Spleen (tissue), 11 donors: ENCODE data around the gene SORBS1. TPM values are rescaled to one million over a fixed set of nuclear protein-coding genes. Genes with fewer than 3 reads are reported as not detected.

Experiments
- DNase-seq: peaks from one replicate; pipeline ENCODE4 v3.0.0-alpha.2; 2020
- H3K27ac ChIP-seq, 8 donors: fragments of 200-600 bp; sonication (generic) in 7 of 8; 1 replicate in 4 of 8; 2 replicates in 4 of 8; pipeline versions ENCODE4 v1.5.0 to v1.8.0; 2016 to 2021; ENCODE audit warnings: inconsistent platforms in 4 of 8, mild to moderate bottlenecking in 4 of 8, moderate library complexity in 1 of 8
- H3K27me3 ChIP-seq, 7 donors: fragments of 200-600 bp; sonication (generic) in 6 of 7; replicated peaks in 1 of 7; 1 replicate in 4 of 7; 2 replicates in 3 of 7; pipeline versions ENCODE4 v1.5.0 to v1.8.0; 2016 to 2021; ENCODE audit warnings: inconsistent platforms in 3 of 7, mild to moderate bottlenecking in 1 of 7
- H3K36me3 ChIP-seq, 6 donors: fragments of 200-600 bp; sonication (generic) in 5 of 6; 1 replicate in 4 of 6; 2 replicates in 2 of 6; pipeline versions ENCODE4 v1.5.0 to v1.8.0; 2016 to 2021; ENCODE audit warnings: inconsistent platforms in 2 of 6
- H3K4me1 ChIP-seq, 6 donors: fragments of 200-600 bp; sonication (generic) in 5 of 6; 1 replicate in 3 of 6; 2 replicates in 3 of 6; pipeline versions ENCODE4 v1.5.0 to v1.8.0; 2016 to 2021; ENCODE audit warnings: inconsistent platforms in 3 of 6
- H3K4me3 ChIP-seq, 8 donors: fragments of 200-600 bp; sonication (generic) in 7 of 8; 1 replicate in 4 of 8; 2 replicates in 4 of 8; pipeline versions ENCODE4 v1.5.0 to v1.8.0; 2016 to 2021; ENCODE audit warnings: inconsistent platforms in 4 of 8, mild to moderate bottlenecking in 4 of 8, moderate library complexity in 2 of 8
- H3K9me3 ChIP-seq, 8 donors: fragments of 200-600 bp; sonication (generic) in 7 of 8; 1 replicate in 4 of 8; 2 replicates in 4 of 8; pipeline versions ENCODE4 v1.5.0 to v1.8.0; 2016 to 2021; ENCODE audit warnings: inconsistent platforms in 4 of 8
- POLR2A ChIP-seq, 3 donors: fragments of 450-650 bp; IDR thresholded peaks; one replicate each; pipeline ENCODE4 v1.5.1; 2017; ENCODE audit warnings: antibody characterized with exemption in 3 of 3, mild to moderate bottlenecking in 1 of 3
- POLR2AphosphoS5 ChIP-seq, 3 donors: sonication (generic); formaldehyde crosslinking; IDR thresholded peaks; one replicate each; pipeline ENCODE4 v1.5.1; 2017; ENCODE audit warnings: antibody characterized with exemption in 3 of 3
- WGBS, 5 donors: extraction: QIAGEN DNeasy Blood & Tissue Kit in 3 of 5; methylation state at CpG; one replicate each; pipeline versions ENCODE4 v1.1.5 to v1.1.7; 2013 to 2018; 5-methylcytosine and 5-hydroxymethylcytosine counted together
- intact Hi-C: fragments of 100-400 bp; cut with DNase I; formaldehyde crosslinking; loops from one replicate; pipeline ENCODE4 v1.15.0; 2023; ENCODE audit warnings: low total_unique reads
- polyA plus RNA-seq, 3 donors: library from polyadenylated mRNA; stranded (reverse); fragments of 200-250 nt; gene quantifications; one replicate each; pipeline ENCODE4 v1.2.1, GENCODE V29; 2013
- total RNA-seq, 7 donors: library from RNA; depleted of rRNA in 3 of 7; stranded (reverse); fragments of >200 nt in 3 of 7; fragmentation: NEBNext Ultra II Directional in 4 of 7; extraction: Animal tissue kit (Norgen Biotek cat#: 25700) in 4 of 7; gene quantifications; one replicate each; pipeline versions ENCODE4 v1.1.0 to v1.2.1, GENCODE V29; 2016 to 2021
- TF ChIP-seq, protein P1 (sequence below), 11 experiments: fragments of 200-600 bp in 7 of 11; fragments of 450-650 bp in 4 of 11; sonication (generic) in 4 of 11; IDR thresholded peaks in 8 of 11; conservative IDR thresholded peaks in 3 of 11; 1 replicate in 7 of 11; 2 replicates in 4 of 11; pipeline versions ENCODE4 v1.4.0 to v1.8.0; 2016 to 2021; ENCODE audit warnings: antibody characterized with exemption in 11 of 11, inconsistent platforms in 4 of 11, mild to moderate bottlenecking in 1 of 11
- donor health status: healthy with polysubstance abuse.
- donor health status: DM: no; HTN: no; CAD: no; lungs with moderate emphysema.
- donor health status: DM: no; HTN: no; CAD: no.
- donor health status: Bipolar disorder and iron deficiency.
- donor health status: healthy.
- donor health status: DM: no; HTN: no; CAD: no.
- donor health status: DM: yes; HTN: yes; CAD: no.

The SORBS1 gene
- total and polyA plus RNA-seq, 10 donors: 2.8 to 30.8 (median 18.1) TPM

DNA sequence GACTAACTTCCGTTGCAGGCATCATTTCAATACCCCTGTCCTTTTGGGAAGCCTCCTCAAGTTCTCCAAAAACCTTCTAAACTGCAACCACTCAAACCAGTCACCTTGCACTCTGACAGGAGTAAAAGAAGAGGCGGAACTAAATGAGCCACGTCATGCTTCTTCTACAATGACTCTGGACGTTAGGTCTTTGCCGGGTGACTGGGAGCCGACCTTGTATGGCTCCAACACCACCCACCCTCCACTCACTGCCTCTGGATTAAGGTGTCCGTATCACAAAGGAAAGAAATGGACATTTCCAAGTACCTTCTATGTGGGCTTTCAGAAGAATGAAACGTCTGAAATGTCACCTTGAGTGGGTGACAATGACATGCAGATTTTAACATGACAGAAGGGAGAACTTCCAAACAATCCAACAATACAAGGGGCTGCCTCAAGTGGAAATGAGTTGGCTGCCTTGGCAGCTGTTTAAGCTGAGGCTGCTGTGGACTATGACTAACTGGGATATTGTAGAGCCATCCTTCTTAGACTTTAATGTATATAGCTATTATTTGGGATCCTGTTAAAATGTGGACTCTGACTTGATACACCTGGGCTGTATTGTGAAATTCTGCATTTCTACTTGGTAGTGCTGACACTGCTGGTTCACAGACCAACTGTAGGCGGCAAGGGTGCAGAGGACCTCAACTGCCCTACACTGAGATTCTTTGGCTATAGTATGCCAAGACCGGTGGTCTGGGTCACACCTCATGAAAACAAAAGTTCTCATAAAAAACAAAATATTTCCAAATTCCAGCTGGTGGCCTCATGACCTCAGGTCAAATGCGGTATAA is 236.5 kb downstream of the SORBS1 start:
- Histone ChIP-seq H3K36me3 (no peaks in the 10 kb centered on the region), H3K4me1 (peaks cover 0 to 12% (median 0%) of the 10 kb centered on the region in 6 donors), H3K9me3 (no peaks in the 10 kb centered on the region), H3K27ac (no peak overlapping the region), H3K4me3 (no peak overlapping the region), H3K27me3 (no peaks in the 10 kb centered on the region)
- intact Hi-C loops: no loop called here
- no peak for DNase-seq
- WGBS, 5 donors: 87 to 93% (median 90%) methylated on average over 11 of the region's 11 CpGs
- TF ChIP-seq POLR2AphosphoS5 (IDR thresholded peaks at IDR 0.05): no peak
- TF ChIP-seq POLR2A (IDR thresholded peaks at IDR 0.05): no peak
- TF ChIP-seq, protein P1, sequence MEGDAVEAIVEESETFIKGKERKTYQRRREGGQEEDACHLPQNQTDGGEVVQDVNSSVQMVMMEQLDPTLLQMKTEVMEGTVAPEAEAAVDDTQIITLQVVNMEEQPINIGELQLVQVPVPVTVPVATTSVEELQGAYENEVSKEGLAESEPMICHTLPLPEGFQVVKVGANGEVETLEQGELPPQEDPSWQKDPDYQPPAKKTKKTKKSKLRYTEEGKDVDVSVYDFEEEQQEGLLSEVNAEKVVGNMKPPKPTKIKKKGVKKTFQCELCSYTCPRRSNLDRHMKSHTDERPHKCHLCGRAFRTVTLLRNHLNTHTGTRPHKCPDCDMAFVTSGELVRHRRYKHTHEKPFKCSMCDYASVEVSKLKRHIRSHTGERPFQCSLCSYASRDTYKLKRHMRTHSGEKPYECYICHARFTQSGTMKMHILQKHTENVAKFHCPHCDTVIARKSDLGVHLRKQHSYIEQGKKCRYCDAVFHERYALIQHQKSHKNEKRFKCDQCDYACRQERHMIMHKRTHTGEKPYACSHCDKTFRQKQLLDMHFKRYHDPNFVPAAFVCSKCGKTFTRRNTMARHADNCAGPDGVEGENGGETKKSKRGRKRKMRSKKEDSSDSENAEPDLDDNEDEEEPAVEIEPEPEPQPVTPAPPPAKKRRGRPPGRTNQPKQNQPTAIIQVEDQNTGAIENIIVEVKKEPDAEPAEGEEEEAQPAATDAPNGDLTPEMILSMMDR (IDR thresholded peaks at IDR 0.05 in 8 of 11, conservative IDR thresholded peaks at IDR 0.05 in 3 of 11): no peak

DNA sequence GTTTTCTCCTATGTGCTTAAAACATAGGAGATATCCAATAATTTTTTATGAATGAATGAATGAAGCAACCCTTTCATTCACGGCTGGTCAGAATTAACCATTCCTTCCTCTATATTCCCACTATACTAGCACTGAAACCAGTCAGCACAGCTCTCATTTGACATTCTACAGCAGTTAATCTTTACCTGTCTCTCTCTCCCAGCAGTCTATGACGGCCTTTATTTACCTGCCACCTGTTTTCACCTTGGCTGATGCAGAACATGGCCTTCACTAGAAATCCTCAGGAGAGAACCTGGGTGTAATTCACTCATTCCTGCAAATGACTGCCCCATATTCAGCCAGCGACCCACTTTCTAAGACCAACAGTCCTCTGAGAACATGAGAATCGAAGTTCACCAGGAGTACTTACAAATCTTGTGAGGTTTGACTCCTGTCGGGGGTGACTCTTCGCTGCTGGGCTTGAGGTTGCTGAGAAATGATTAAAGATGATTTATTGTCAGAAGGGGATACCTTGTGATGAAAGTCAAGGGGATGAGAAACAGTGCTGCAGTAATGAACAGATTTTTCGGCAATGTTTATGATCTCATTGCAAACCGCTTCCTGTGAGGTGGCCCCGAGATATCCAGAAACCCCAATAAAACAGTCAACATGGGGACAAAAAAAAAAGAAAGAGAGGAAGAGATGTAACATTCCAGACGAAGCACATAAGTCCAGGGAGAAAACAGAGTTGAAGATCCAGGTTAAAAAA is 239.4 kb downstream of the SORBS1 start:
- H3K27ac ChIP-seq: no peak overlapping the region

DNA sequence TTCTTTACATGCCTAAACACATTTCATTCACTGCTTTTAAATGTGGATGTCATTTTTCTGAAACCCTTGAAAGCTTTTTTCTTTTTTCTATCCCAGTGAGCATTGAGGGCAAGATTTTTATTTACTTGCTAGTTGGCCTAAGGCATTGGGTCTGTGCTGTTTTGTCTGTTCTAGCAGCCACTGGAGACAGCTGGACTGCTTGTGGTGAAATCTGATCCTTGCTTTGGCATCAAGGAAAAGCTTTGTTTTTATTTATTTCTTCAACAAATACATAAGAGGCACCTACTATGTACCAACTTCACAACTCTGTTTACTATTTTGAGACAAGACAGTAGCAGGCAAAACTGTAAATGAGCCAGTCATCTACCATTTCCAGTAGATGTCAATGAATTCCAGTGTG is 241.9 kb downstream of the SORBS1 start:
- Histone ChIP-seq H3K27ac (no peak overlapping the region), H3K4me3 (no peak overlapping the region), H3K9me3 (no peaks in the 10 kb centered on the region), H3K27me3 (no peaks in the 10 kb centered on the region), H3K36me3 (no peaks in the 10 kb centered on the region), H3K4me1 (no peaks in the 10 kb centered on the region)
- intact Hi-C loops: no loop called here
- no peak for DNase-seq
- TF ChIP-seq POLR2AphosphoS5 (IDR thresholded peaks at IDR 0.05) (no peak), POLR2A (IDR thresholded peaks at IDR 0.05) (no peak)
- TF ChIP-seq, protein P1 (IDR thresholded peaks at IDR 0.05 in 8 of 11, conservative IDR thresholded peaks at IDR 0.05 in 3 of 11): no peak

More for the DNA sequence above, 239.4 kb downstream of the SORBS1 start:
- intact Hi-C loops: no loop called here
- no peak overlapping the region for H3K4me3 ChIP-seq
- DNase-seq: no peak
- H3K36me3 ChIP-seq: no peaks in the 10 kb centered on the region
- peaks cover 0 to under 1% (median 0%) of the 10 kb centered on the region in 6 donors for H3K4me1 ChIP-seq
- TF ChIP-seq POLR2A (IDR thresholded peaks at IDR 0.05): no peak
- no peak for TF ChIP-seq POLR2AphosphoS5 (IDR thresholded peaks at IDR 0.05)
- TF ChIP-seq, protein P1 (IDR thresholded peaks at IDR 0.05 in 8 of 11, conservative IDR thresholded peaks at IDR 0.05 in 3 of 11): no peak
- 84 to 95% (median 88%) methylated on average over 10 of the region's 10 CpGs for WGBS, 5 donors
- no peaks in the 10 kb centered on the region for H3K9me3 ChIP-seq
- H3K27me3 ChIP-seq: no peaks in the 10 kb centered on the region

DNA sequence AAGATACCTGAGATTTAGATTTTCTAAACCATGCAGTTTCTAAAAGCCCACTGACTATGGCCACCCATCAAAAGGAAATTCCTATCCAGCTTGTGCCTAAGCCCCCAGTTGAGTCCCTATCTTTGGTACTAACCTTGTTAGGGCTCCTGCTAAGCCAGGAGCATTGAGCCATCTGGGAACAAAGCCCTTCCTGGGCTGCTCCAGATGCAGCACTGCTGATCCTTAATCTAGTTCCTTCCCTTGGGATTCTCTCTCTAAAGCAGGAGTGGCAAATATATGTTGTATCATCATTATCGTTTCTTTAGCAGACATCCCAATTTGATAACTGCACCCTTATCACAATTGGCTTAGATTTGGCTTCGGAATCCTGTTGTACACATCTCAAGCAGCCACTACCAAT is 245.7 kb downstream of the SORBS1 start:
- Histone ChIP-seq H3K36me3 (peaks cover 0 to 3% (median 0%) of the 10 kb centered on the region in 6 donors), H3K9me3 (no peaks in the 10 kb centered on the region), H3K27me3 (no peaks in the 10 kb centered on the region), H3K4me3 (no peak overlapping the region), H3K27ac (no peak overlapping the region), H3K4me1 (peaks cover 0 to 4% (median under 1%) of the 10 kb centered on the region in 6 donors)
- 89 to 96% (median 92%) methylated on average over 2 of the region's 2 CpGs for WGBS, 5 donors
- TF ChIP-seq POLR2A (IDR thresholded peaks at IDR 0.05): no peak
- TF ChIP-seq, protein P1 (IDR thresholded peaks at IDR 0.05 in 8 of 11, conservative IDR thresholded peaks at IDR 0.05 in 3 of 11): no peak
- TF ChIP-seq POLR2AphosphoS5 (IDR thresholded peaks at IDR 0.05): no peak
- intact Hi-C loops: no loop called here
- DNase-seq: no peak
